Activated CD4-positive, alpha-beta T cell treated with anti-CD3 and anti-CD28 coated beads, Interleukin-10, Interleukin-2, amounts not matched to agents 100 ng/mL and 50 ng/mL, durations not matched to agents 16 hours and 8 hours (primary cell): Measurements from ENCODE around the gene CFAP69.

Experiments
- DNase-seq: peaks from one replicate; pipeline ENCODE4 v3.0.0-alpha.2; 2020

Gene CFAP69, protein sequence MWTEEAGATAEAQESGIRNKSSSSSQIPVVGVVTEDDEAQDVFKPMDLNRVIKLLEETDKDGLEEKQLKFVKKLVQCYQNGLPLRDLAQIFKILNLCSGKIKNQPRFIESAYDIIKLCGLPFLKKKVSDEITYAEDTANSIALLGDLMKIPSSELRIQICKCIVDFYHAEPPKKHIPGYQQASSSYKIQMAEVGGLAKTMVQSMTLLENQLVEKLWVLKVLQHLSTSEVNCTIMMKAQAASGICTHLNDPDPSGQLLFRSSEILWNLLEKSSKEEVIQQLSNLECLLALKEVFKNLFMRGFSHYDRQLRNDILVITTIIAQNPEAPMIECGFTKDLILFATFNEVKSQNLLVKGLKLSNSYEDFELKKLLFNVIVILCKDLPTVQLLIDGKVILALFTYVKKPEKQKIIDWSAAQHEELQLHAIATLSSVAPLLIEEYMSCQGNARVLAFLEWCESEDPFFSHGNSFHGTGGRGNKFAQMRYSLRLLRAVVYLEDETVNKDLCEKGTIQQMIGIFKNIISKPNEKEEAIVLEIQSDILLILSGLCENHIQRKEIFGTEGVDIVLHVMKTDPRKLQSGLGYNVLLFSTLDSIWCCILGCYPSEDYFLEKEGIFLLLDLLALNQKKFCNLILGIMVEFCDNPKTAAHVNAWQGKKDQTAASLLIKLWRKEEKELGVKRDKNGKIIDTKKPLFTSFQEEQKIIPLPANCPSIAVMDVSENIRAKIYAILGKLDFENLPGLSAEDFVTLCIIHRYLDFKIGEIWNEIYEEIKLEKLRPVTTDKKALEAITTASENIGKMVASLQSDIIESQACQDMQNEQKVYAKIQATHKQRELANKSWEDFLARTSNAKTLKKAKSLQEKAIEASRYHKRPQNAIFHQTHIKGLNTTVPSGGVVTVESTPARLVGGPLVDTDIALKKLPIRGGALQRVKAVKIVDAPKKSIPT

GRCh38 chr7:90244909-90245851, at the start of gene CFAP69:
Gene CFAP69, plus strand, starts transcription at chr7:90245174. Its CDS starts 251 bp downstream, at chr7:90245425.
- peak; percentile 88 for DNase-seq

DNA sequence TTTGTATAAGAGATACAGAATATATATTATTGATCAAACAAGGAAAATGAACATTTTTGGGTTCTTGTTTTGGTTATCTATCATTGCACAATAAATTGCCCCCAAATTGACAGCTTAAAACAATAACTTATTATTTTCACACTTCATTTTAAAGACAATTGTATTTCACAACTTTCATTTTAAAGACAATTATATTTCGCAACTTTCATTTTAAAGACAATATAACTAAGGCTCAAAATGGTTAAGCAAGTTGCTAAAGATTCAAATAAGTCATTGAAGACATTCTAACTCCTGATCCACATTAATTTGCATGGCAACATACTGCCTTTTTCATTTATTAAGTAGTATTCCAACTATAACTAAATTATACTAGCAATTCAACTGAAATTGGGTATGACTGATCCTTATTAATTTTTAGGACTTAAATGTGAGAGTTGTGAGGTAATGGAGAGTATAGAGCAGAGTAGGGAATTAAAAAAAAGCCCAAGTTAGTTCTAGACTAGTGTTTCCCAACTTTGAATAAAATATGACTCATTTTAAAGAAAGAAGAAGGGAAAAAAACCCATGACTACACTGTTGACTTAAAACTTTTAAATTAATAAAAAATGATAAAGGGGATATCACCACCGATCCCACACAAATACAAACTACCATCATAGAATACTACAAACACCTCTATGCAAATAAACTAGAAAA, 43.3 kb upstream of the CFAP69 start:
- no peak for DNase-seq

DNA sequence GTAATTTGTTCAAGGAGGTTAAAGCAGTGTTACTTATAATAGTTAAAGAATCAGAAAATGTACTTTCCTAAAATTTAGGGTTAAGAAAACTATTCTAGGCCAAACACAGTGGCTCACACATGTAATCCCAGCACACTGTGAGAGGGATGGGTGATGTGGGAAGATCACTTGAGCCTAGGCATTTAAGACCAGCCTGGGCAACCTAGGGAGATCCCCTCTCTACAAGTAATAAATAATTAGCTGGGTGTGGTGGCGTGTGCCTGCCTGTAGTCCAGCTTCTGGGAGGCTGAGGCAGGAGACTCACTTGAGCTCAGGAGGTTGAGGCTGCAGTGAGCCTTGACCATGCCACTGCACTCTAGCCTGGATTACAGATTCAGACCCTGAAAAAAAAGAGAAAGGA, 37.0 kb upstream of the CFAP69 start:
- DNase-seq, result no peak

DNA sequence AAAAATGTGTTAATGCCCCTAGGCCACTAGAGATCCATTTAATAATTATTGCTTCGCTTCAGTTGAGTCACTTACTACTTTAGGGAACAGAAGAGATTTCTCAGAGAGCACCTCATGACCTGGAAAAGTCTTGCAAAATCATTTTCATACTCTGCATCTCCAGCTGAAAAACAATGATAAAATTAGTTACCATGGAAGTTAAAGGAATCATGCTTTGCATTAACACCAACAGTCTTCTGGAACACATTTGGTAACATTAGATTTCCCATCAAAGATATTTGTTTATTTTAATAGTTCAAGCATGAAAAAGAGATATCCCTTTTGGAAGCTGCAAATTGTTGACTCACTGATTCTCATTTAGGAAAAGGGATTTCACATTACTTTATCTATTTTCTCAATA, 35.2 kb upstream of the CFAP69 start:
- DNase-seq, result no peak

DNA sequence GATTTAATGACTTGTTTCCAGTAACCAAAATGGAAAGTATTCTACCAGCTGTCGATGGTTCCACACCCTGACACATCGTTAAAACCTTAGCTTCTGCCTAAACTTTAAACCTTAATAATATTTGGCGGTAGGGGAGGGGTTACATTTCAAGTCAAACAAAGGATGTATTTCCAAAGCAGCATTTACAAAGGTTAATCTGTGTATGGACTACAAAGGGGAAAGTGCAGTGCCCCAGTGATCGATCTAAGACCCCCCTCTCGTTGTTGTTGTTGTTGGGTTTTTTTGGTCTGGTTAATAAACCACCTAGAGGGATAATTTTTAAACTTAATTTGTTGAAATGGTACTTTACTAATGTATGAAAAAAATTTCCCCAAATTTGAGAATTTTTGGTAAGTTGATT, 34.5 kb upstream of the CFAP69 start:
- no peak for DNase-seq

DNA sequence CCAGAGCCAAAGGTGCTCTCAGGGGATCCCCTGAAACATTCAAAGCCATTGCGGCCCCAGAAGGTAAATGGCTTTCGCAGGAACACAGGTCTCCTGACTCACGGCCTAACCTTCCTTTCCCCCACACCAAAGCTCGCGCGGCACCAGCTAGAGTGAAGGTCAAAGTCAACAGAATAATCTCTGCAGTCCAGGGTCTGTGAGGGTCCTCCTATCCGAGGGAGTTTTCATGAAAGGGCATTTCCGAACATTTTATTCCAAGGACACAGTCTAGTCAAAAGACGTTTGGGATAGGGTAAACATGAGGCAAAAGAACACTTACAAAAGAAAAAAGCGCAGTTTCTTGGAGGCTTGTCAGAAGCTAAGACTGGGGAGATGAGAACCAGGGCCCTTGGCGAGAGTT, 34.0 kb upstream of the CFAP69 start:
- DNase-seq, result no peak

- peak; percentile 46 for DNase-seq
Observed at GRCh38 chr7:90211391-90212148, 33.4 kb upstream of the CFAP69 start, which contains the start of gene STEAP2. Gene STEAP2, plus strand, starts transcription at chr7:90211740. Its CDS starts 13,343 bp downstream, at chr7:90225083.

DNA sequence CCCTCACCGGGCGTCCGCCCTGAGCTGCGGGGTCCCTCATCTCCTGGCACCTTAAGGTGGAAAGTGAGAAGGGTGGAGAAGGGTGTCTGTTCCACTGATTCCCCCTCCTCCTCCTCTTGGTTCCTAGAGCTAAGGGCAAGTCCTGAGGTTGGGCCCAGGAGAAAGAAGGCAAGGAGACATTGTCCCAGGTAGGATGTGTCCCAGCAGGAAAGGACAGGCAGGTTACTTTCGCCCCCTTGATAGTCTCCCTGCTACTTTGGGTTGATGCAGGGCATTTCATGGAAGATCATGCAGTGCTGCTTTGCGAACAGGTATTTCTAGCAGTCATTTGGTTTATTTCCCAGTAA, 32.9 kb upstream of the CFAP69 start:
- no peak for DNase-seq

DNA sequence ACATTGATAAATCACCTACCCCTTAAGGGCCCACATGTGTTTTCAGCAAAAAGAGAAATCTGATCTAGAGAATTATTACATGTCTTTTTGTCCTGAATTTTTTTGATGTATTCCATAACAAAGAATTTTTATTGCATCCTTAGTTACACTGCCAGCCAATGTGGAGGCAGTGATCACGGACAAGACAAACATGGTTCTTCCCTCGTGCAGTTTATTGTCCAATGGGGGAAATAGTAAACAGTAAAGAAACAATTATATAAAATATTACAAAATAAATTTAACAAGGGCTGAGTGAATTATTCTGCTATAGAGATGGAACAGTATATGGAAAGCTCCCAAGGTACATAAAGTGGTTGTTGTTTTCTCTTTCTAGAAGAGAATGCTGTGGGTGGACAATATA, 31.5 kb upstream of the CFAP69 start:
- no peak for DNase-seq

DNA sequence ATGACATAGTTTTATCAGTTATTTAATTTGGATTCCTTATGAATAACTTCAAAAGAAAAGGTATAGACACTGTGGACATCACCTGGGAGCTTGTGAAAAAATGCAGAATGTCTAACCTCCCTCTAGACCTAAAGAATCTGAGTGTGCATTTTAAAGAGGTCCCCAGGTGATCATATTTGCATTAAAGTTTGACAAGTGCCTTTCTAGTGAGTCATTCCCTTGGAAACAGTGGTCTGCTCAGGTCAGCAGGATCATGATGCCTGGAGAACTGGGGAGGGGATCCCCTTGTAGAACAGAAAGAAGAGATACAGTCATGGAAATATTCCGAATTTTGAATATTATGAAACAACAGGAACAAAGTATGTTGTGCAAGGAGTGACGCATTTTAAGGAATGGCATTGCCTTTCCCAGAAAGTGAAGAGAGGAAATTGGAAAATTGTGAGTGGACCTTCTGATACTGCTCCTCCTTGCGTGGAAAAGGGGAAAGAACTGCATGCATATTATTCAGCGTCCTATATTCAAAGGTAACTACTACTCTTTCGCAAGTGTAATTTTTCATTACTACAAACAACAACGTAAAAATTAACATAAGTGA, 28.8 kb upstream of the CFAP69 start:
- DNase-seq, result no peak

DNA sequence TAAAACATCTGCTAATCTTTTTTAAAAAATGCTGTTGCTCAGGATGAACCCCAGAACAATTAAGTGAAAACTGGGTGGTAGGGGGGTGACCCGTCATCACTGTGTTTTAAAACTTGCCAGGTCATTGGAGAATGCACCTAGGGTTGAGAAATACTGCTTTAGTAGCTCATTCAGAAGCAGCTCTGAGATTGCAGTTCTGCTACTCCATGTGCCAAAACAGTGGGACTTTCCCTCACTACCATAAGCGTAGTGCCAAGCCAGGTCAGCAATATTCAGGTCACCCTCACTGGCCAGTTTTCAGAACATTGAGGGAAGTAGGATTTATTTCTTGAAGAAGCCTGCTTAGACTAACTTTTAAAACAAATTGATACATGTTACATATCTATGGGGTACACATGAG, 28.2 kb upstream of the CFAP69 start:
- no peak for DNase-seq

GRCh38 chr7:90222390-90222789, 22.6 kb upstream of the CFAP69 start:
- DNase-seq, result no peak

- DNase-seq, result no peak
Observed at GRCh38 chr7:90222811-90223725, 21.9 kb upstream of the CFAP69 start.

GRCh38 chr7:90224195-90224594, 20.8 kb upstream of the CFAP69 start:
- DNase-seq, result no peak

- DNase-seq, result no peak
Observed at GRCh38 chr7:90225181-90225580, 19.8 kb upstream of the CFAP69 start.

DNA sequence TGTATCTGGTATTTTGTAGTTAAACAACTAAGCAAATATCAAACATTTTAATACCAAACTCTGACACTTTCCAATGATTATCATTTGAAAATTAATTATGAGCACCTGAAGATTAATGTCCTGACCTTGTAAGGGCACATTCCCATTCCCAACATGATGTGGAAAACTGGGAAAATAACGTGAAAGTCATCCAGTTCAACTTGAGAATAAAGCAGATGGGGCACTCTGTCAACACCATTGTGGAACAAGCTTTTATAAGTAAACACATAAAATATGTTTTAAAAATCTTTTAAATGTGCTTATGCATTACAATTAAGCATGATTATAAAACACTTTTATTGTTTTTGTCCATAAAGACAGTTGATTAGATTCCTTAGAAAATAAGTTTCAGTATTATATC, 19.4 kb upstream of the CFAP69 start:
- no peak for DNase-seq

DNA sequence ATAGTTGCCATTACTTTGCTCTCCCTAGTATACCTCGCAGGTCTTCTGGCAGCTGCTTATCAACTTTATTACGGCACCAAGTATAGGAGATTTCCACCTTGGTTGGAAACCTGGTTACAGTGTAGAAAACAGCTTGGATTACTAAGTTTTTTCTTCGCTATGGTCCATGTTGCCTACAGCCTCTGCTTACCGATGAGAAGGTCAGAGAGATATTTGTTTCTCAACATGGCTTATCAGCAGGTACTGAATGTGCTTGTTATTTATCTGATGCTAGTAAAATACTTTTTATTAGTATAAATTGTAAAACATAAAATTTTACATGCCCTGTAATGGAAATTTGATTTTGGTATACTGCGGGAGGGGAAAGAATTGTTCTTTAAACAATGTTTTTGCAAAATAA, 17.7 kb upstream of the CFAP69 start:
- no peak for DNase-seq

- no peak for DNase-seq
Observed at GRCh38 chr7:90229682-90230081, 15.3 kb upstream of the CFAP69 start.

- DNase-seq, result no peak
Observed at GRCh38 chr7:90230834-90231233, 14.1 kb upstream of the CFAP69 start.

- no peak for DNase-seq
Observed at GRCh38 chr7:90231304-90231703, 13.7 kb upstream of the CFAP69 start.
